Kidney capillary endothelial cell (primary cell): ENCODE data around the gene SLC16A3.

ENCODE experiments used
- DNase-seq: peaks from one replicate; pipeline ENCODE4 v3.0.0-alpha.2; 2018; ENCODE audit warnings: low spot score

The SLC16A3 gene

GRCh38 chr17:82236142-82236971 lies 7.5 kb downstream of the SLC16A3 start:
- DNase-seq, result no peak

- no peak for DNase-seq
These were observed 8.4 kb downstream of the SLC16A3 start for GRCh38 chr17:82237083-82237745.

GRCh38 chr17:82237746-82238471 lies 9.1 kb downstream of the SLC16A3 start:
- no peak for DNase-seq

- DNase-seq, result no peak
These were observed 9.8 kb downstream of the SLC16A3 start for GRCh38 chr17:82238472-82239201.

DNA sequence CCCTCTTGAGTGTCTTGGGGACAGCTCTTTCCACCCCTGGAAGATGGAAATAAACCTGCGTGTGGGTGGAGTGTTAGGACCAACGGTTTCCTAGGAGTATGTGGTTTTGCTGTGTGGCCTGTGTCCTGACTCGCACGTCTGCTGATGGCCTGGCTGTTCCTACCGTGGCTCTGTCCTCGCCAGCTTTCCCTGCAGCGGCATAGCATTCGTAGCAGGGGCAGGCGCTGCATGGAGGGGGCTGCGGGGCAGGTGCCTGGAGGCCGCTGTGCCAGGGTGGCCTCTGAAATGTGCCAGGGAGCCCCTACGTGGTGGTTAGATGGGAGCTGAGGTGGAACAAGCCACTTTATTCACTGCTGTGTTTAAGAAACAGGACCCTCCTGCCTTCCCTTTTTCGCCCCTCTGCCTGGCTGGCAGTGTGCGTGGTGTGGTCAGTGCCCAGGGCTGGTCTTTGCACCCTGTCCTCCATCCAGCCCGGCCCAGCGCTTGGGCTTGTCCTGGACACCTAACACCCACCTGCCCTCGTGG lies 10.6 kb downstream of the SLC16A3 start:
- no peak for DNase-seq

GRCh38 chr17:82239926-82240505 lies 11.2 kb downstream of the SLC16A3 start:
- DNase-seq, result no peak

- DNase-seq, result no peak
These were observed 11.8 kb downstream of the SLC16A3 start for GRCh38 chr17:82240506-82241182.

DNA sequence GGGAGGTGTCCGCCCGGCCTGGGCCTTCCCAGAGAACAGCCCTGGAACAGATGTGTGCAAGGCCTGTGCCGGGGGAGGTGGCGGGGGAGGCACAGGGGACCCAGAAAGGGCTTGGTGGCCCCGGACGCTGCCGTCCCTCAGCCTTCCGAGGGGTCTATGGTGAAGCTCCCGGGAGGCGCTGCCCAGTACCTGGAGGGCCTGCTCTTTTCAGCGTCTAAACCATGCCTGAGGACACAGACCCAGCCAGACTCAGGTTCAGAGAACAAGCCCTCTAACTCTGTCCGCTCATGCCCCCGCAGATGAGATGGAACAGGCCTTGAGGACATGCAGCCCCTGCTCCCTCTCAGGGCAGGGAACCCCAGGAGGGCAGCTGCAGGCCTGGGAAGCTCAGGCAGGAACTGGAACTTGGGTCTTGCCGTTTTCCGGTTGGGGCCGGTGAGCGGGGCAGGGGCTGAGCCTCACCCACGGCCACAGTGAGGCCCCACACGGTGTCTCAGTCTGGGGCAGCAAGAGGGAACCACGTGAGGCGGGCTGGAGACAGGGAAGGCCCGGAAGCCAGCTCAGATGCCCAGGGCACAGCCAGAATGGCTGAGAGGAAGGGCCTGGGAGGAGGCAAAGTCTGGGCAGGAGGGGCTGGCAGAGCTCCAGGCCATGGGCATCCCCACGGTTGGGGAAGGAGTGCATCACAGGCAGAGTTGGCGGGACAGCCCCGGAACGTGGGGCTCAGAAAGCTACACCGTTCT lies 12.5 kb downstream of the SLC16A3 start:
- peak; percentile 80 for DNase-seq

GRCh38 chr17:82241926-82242697 lies 13.3 kb downstream of the SLC16A3 start:
- no peak for DNase-seq

- DNase-seq, result no peak
These were observed 13.8 kb downstream of the SLC16A3 start for GRCh38 chr17:82242698-82242976.

GRCh38 chr17:82242977-82243647 lies 14.3 kb downstream of the SLC16A3 start:
- DNase-seq, result no peak

DNA sequence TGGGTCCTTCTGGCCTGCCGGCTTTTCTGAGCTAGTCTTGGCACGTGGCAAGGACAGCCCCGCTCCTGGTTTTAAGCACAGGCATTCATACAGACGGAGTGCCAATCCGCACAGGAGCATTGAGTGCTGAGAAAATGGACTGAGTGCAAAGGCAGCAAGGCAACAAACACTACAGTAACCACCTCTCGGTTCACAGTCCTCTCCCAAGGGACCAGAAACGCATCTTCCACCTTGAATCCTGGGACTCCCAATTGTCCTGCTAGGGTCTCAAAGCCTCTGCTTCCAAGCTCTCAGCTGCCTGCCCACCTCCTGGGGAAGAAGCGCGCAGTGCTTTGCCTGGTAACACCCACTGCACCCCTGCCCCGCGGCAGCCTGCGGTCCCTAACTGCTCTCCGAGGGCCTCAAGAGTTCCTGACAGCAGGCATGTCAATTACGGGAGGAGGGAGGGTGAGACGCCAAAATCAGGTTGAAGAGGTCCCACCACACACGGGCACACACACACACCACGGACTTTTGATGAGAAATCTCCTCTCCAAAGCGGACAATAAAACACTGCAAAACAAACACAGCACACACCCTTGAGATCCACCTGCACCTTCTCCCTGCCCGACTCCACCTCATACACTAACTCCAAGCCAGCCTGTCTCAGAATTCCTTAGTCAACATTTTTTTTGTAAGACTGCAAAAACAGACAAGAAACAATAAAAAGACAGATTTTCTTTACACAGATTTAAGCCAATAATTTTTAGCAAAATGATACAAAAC lies 15.0 kb downstream of the SLC16A3 start:
- no peak for DNase-seq

DNA sequence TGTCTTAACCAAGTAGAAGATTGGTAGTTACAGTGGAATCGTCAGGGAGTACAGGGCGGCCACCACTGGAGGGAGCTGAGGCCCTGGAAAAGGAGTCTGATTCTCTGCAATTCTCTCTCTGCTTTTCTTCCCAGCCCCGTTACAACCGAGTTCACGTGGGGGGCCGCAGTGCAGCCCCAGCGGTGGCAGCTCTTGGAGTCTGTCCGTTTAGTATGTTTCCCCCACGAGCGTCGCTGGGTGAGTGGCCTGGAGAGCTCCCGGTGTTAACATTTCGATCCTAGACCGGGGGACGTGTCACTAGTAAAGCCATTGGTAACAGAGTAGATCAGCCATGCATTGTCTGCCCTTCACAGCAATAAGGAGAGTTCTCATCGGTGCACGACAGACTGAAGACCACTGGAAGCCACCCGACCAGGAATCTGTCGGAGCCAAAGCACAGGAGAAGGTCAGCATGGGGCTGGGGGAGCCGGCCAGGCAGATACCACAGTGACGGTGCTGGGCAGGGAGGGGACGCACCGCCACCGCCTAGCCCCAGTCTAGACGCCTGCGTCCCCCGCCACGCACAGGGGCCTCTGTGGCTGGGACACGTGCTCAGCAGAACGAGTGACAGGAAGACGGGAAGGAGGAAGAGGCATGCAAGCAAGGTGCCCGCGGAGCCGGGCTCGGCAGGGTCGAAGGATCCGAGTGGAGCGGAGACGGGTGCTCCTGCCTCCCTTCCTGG lies 15.7 kb downstream of the SLC16A3 start:
- no peak for DNase-seq

DNA sequence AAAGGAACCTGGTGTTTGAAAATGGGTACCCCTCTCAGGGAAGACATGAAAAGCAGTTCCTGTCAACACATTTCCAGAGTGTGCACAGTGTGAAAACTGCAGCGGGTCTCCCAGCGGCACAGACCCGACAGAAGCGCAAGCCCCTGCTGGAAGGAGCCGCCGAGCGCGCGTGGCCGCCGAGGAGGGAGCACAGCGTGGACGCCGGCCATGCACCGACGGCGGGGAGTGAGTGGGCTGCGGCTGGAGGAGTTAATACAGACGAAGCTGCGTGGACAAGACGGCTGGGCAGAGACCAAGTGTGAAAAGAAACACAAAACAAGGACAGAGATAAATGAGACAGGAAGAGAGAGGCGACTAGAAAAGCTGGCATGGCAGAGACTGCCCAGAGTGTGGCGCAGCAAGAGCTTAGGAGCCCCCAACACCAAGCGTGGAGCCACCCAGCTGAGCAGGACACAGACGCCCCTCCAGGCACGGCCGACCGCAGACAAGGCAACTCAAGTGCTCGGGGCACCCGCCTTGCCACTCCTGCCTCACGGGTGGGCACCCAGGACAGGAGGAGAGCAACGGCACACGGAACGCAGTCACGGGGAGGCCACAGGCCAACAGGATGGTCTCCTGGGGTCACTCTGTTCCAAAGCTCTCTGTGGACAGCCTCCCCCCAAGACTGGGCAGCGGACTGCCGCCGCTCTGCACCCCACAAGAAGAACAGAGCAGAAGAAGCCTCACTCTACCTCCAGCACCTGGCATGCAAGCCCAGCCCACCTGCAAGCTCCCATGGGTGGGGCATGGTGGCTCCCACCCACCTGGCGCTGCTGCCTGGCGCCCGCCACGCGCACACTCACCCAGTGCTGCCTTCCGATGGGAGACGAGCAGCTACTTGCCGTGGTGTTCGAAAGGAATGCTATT lies 16.5 kb downstream of the SLC16A3 start:
- no peak for DNase-seq

GRCh38 chr17:82246040-82246364 lies 17.2 kb downstream of the SLC16A3 start:
- DNase-seq, result no peak

DNA sequence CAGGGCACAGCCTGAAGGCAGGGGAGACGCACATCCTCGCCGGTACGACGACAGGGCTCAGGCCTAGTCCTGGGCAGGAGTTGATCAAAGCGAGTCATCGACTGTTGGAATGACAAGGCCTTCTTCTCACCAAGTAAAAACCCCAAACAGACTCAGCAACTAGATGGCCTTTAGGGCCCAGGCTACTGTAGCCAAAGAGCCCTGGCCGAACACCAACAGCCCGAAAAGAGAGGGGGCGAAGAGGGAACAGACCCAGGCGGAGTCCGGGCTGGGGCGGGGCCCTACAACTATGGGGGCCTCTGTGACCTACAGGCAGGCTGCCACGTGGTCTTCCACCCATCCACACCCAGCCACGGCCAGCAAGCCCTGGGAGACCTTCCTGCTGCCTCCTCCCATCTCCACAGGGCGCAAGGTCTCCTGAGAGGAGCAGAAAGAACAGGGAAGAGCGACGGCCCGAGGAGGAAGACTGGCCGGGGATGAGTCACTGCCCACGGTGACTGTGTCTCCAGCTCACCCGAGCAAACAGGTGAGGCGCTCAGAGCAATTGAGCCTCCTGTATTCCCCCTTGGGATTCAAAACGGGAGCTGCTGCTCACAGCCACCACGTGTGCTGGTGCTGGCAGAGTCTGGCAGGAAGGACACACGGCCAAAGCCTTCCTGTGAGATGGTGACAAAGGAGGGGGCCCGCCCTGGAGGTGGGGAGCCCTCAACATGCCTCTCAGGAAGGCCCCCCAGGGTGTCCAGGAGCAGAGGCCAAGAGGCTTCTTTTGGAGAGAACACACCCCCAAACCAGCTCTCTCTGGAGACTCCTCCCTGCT lies 17.7 kb downstream of the SLC16A3 start:
- DNase-seq, result no peak
